HAP-1 (cell line): Measurements from ENCODE around the gene NBPF3.
"Not testable (repeated sequence)": the region's sequence is repeated elsewhere in the genome, so short reads cannot be mapped to it uniquely, and the experiment has no call there.

Source experiments
- DNase-seq, 2 experiments: peaks; one replicate each; pipeline ENCODE4 v3.0.0-alpha.2; 2016 to 2020; ENCODE audit warnings: low spot score in 2 of 2
- H3K27me3 ChIP-seq: fragments of 250-450 bp; sonication (Bioruptor Pico); 2 replicates; pipeline ENCODE4 v1.5.1; 2020; ENCODE audit warnings: low read depth, mild to moderate bottlenecking, moderate library complexity
- H3K36me3 ChIP-seq: fragments of 250-450 bp; sonication (Bioruptor Pico); replicated peaks from 2 replicates; pipeline ENCODE4 v1.5.1; 2020; ENCODE audit warnings: mild to moderate bottlenecking
- H3K4me1 ChIP-seq: fragments of 250-450 bp; sonication (Bioruptor Pico); 2 replicates; pipeline ENCODE4 v1.5.1; 2020; ENCODE audit warnings: mild to moderate bottlenecking
- H3K4me3 ChIP-seq: fragments of 250-450 bp; sonication (Bioruptor Pico); 2 replicates; pipeline ENCODE4 v1.5.1; 2020; ENCODE audit warnings: mild to moderate bottlenecking, moderate library complexity
- H3K9me3 ChIP-seq: fragments of 250-450 bp; sonication (Bioruptor Pico); 2 replicates; pipeline ENCODE4 v1.5.1; 2020; ENCODE audit warnings: mild to moderate bottlenecking, moderate library complexity
- in situ Hi-C: fragments of 300-500 bp; cut with MboI; formaldehyde crosslinking; loops from 3 replicates; pipeline ENCODE4 v1.14.3; 2020; ENCODE audit warnings: low sequenced_read_pairs, inconsistent platforms, mixed read lengths

Gene NBPF3

GRCh38 chr1:21429210-21429609 is 10.7 kb upstream of the NBPF3 start:
- H3K4me1 ChIP-seq, H3K9me3 ChIP-seq, H3K27me3 ChIP-seq, H3K36me3 ChIP-seq, H3K4me3 ChIP-seq, DNase-seq, in situ Hi-C loops: not testable (repeated sequence)

- H3K36me3 ChIP-seq, H3K4me1 ChIP-seq, in situ Hi-C loops: not testable (repeated sequence)
These were observed 9.1 kb upstream of the NBPF3 start for GRCh38 chr1:21430875-21431274.

GRCh38 chr1:21434394-21434793 is 5.5 kb upstream of the NBPF3 start:
- H3K36me3 ChIP-seq, result no peaks in the 10 kb centered on the region
- in situ Hi-C loops, result no loop called here
- no peak overlapping the region for H3K4me3 ChIP-seq
- DNase-seq, result no peak
- H3K27me3 ChIP-seq, result no peaks in the 10 kb centered on the region
- no peaks in the 10 kb centered on the region for H3K9me3 ChIP-seq
- H3K4me1 ChIP-seq, result no peaks in the 10 kb centered on the region; the same call in 1 of the 2 replicates

More at GRCh38 chr1:21430875-21431274, 9.1 kb upstream of the NBPF3 start:
- DNase-seq, H3K9me3 ChIP-seq, H3K4me3 ChIP-seq, H3K27me3 ChIP-seq: not testable (repeated sequence)

- no peaks in the 10 kb centered on the region for H3K36me3 ChIP-seq
- peaks cover 2% of the 10 kb centered on the region for H3K4me1 ChIP-seq
- no peak overlapping the region for H3K4me3 ChIP-seq
- no peaks in the 10 kb centered on the region for H3K27me3 ChIP-seq
- in situ Hi-C loops, result no loop called here
- DNase-seq, result no peak
- H3K9me3 ChIP-seq, result no peaks in the 10 kb centered on the region
These were observed 4.1 kb upstream of the NBPF3 start for GRCh38 chr1:21435646-21436487.

GRCh38 chr1:21436488-21437340 is 3.2 kb upstream of the NBPF3 start:
- in situ Hi-C loops, result no loop called here
- H3K27me3 ChIP-seq, result no peaks in the 10 kb centered on the region
- no peaks in the 10 kb centered on the region for H3K9me3 ChIP-seq
- no peak overlapping the region for H3K4me3 ChIP-seq
- no peaks in the 10 kb centered on the region for H3K36me3 ChIP-seq
- DNase-seq, result peak in 1 of 2 experiments; percentile 26
- H3K4me1 ChIP-seq, result peaks cover 3% of the 10 kb centered on the region

- Histone ChIP-seq H3K27me3 (no peaks in the 10 kb centered on the region), H3K4me3 (no peak overlapping the region), H3K36me3 (no peaks in the 10 kb centered on the region), H3K4me1 (peaks cover 3% of the 10 kb centered on the region), H3K9me3 (no peaks in the 10 kb centered on the region)
- in situ Hi-C loops, result no loop called here
- DNase-seq, result no peak
These were observed 2.6 kb upstream of the NBPF3 start for GRCh38 chr1:21437341-21437640.

GRCh38 chr1:21438646-21439312 is 1.2 kb upstream of the NBPF3 start:
- H3K4me1 ChIP-seq, H3K4me3 ChIP-seq, H3K27me3 ChIP-seq, H3K9me3 ChIP-seq, H3K36me3 ChIP-seq, in situ Hi-C loops, DNase-seq: not testable (repeated sequence)

GRCh38 chr1:21439345-21439720 is 604 bp upstream of the NBPF3 start:
- in situ Hi-C loops, result no loop called here
- H3K36me3 ChIP-seq, result no peaks in the 10 kb centered on the region
- H3K27me3 ChIP-seq, result no peaks in the 10 kb centered on the region
- peak overlapping the region; percentile 54 for H3K4me3 ChIP-seq
- no peaks in the 10 kb centered on the region for H3K9me3 ChIP-seq
- H3K4me1 ChIP-seq, result peaks cover 3% of the 10 kb centered on the region
- DNase-seq, result no peak

- in situ Hi-C loops, H3K9me3 ChIP-seq, H3K27me3 ChIP-seq, H3K4me1 ChIP-seq, H3K36me3 ChIP-seq: not testable (repeated sequence)
- peak overlapping the region; percentile 54 for H3K4me3 ChIP-seq
- peak in 1 of 2 experiments; percentile 23 for DNase-seq
These were observed 741 bp downstream of the NBPF3 start for GRCh38 chr1:21440630-21441125.

- H3K36me3 ChIP-seq, DNase-seq, H3K4me3 ChIP-seq, H3K9me3 ChIP-seq, H3K27me3 ChIP-seq, H3K4me1 ChIP-seq, in situ Hi-C loops: not testable (repeated sequence)
These were observed 6.7 kb downstream of the NBPF3 start for GRCh38 chr1:21446647-21447046.

GRCh38 chr1:21447311-21447710 is 7.4 kb downstream of the NBPF3 start:
- Histone ChIP-seq H3K36me3 (no peaks in the 10 kb centered on the region), H3K4me3 (no peak overlapping the region)
- no peak for DNase-seq

GRCh38 chr1:21449906-21450305 is 10.0 kb downstream of the NBPF3 start:
- in situ Hi-C loops, result no loop called here
- no peaks in the 10 kb centered on the region for H3K9me3 ChIP-seq
- no peak overlapping the region for H3K4me3 ChIP-seq
- H3K27me3 ChIP-seq, result no peaks in the 10 kb centered on the region
- H3K4me1 ChIP-seq, result no peaks in the 10 kb centered on the region
- H3K36me3 ChIP-seq, result no peaks in the 10 kb centered on the region
- no peak for DNase-seq

More at GRCh38 chr1:21447311-21447710, 7.4 kb downstream of the NBPF3 start:
- no peaks in the 10 kb centered on the region for H3K27me3 ChIP-seq
- no peaks in the 10 kb centered on the region for H3K4me1 ChIP-seq
- in situ Hi-C loops, result no loop called here
- no peaks in the 10 kb centered on the region for H3K9me3 ChIP-seq

- no peak for DNase-seq
- in situ Hi-C loops, result no loop called here
- Histone ChIP-seq H3K36me3 (no peaks in the 10 kb centered on the region), H3K4me3 (no peak overlapping the region), H3K4me1 (no peaks in the 10 kb centered on the region), H3K9me3 (no peaks in the 10 kb centered on the region), H3K27me3 (no peaks in the 10 kb centered on the region)
These were observed 11.3 kb downstream of the NBPF3 start for GRCh38 chr1:21451212-21451611.

GRCh38 chr1:21451981-21452411 is 12.1 kb downstream of the NBPF3 start:
- Histone ChIP-seq H3K4me1 (no peaks in the 10 kb centered on the region), H3K36me3 (no peaks in the 10 kb centered on the region), H3K4me3 (no peak overlapping the region), H3K9me3 (no peaks in the 10 kb centered on the region), H3K27me3 (no peaks in the 10 kb centered on the region)
- no peak for DNase-seq
- in situ Hi-C loops, result no loop called here
